ENCODE data around the gene OR2V2.
"Not testable (repeated sequence)": the region's sequence is repeated elsewhere in the genome, so short reads cannot be mapped to it uniquely, and the experiment has no call there.

The OR2V2 gene

GRCh38 chr5:181169459-181170236, 22.3 kb downstream of the OR2V2 start:
- peak in 1 of 2 donors; percentile 55 for DNase-seq (ENCODE audit: low read depth in 2 of 2)

- DNase-seq (ENCODE audit: low read depth in 2 of 2), result no peak
Observed at GRCh38 chr5:181170237-181170825, 22.9 kb downstream of the OR2V2 start.

GRCh38 chr5:181170996-181171395, 23.6 kb downstream of the OR2V2 start:
- no peak for DNase-seq (ENCODE audit: low read depth in 2 of 2)

- DNase-seq (ENCODE audit: low read depth in 2 of 2), result no peak
Observed at GRCh38 chr5:181171782-181172181, 24.4 kb downstream of the OR2V2 start.

- DNase-seq (ENCODE audit: low read depth in 2 of 2), result no peak
Observed at GRCh38 chr5:181173027-181173419, 25.6 kb downstream of the OR2V2 start.

- DNase-seq (ENCODE audit: low read depth in 2 of 2), result no peak
Observed at GRCh38 chr5:181173420-181174342, 26.3 kb downstream of the OR2V2 start.

- DNase-seq (ENCODE audit: low read depth in 2 of 2), result no peak
Observed at GRCh38 chr5:181176254-181176952, 29.0 kb downstream of the OR2V2 start.

- not testable (repeated sequence) for DNase-seq (ENCODE audit: low read depth in 2 of 2)
Observed at GRCh38 chr5:181177559-181177958, 30.2 kb downstream of the OR2V2 start.

GRCh38 chr5:181181650-181182565, 34.5 kb downstream of the OR2V2 start:
- DNase-seq (ENCODE audit: low read depth in 2 of 2), result no peak

GRCh38 chr5:181182651-181183050, 35.3 kb downstream of the OR2V2 start:
- DNase-seq (ENCODE audit: low read depth in 2 of 2), result no peak

GRCh38 chr5:181184845-181185216, 37.4 kb downstream of the OR2V2 start:
- no peak for DNase-seq (ENCODE audit: low read depth in 2 of 2)

- DNase-seq (ENCODE audit: low read depth in 2 of 2), result no peak
Observed at GRCh38 chr5:181185560-181185959, 38.2 kb downstream of the OR2V2 start.

GRCh38 chr5:181186022-181186421, 38.6 kb downstream of the OR2V2 start:
- DNase-seq (ENCODE audit: low read depth in 2 of 2), result no peak

- DNase-seq (ENCODE audit: low read depth in 2 of 2), result no peak
Observed at GRCh38 chr5:181186986-181187499, 39.7 kb downstream of the OR2V2 start.

- no peak for DNase-seq (ENCODE audit: low read depth in 2 of 2)
Observed at GRCh38 chr5:181187500-181188213, 40.3 kb downstream of the OR2V2 start.

GRCh38 chr5:181188700-181189362, 41.4 kb downstream of the OR2V2 start:
- DNase-seq (ENCODE audit: low read depth in 2 of 2), result peak; percentile 41 to 67

GRCh38 chr5:181189363-181189961, 42.1 kb downstream of the OR2V2 start:
- peak in 1 of 2 donors; percentile 51 for DNase-seq (ENCODE audit: low read depth in 2 of 2)

GRCh38 chr5:181189962-181190710, 42.8 kb downstream of the OR2V2 start:
- DNase-seq (ENCODE audit: low read depth in 2 of 2), result no peak

Data from stimulated activated CD8-positive, alpha-beta memory T cell treated with anti-CD3 and anti-CD28 coated beads, Interleukin-15, amount 100 ng/mL, for 4 hours (primary cell).